ENCODE results near the gene MED27.

Gene MED27

GRCh38 chr9:132040808-132041207 is 38.9 kb downstream of the MED27 start:
- no peak for ATAC-seq
- H3K9me3 Mint-ChIP-seq: no peaks in the 10 kb centered on the region
- H3K36me3 Mint-ChIP-seq: peaks cover 5% of the 10 kb centered on the region
- peaks cover 35% of the 10 kb centered on the region for H3K4me1 Mint-ChIP-seq
- H3K4me3 Mint-ChIP-seq: no peak overlapping the region
- no peak for DNase-seq (ENCODE audit: low spot score in 2 of 2)
- H3K27ac Mint-ChIP-seq: peak overlapping the region; percentile 20

- no peak for DNase-seq (ENCODE audit: low spot score in 2 of 2)
- no peak overlapping the region for H3K27ac Mint-ChIP-seq
Observed at GRCh38 chr9:132040246-132040645, 39.4 kb downstream of the MED27 start.

GRCh38 chr9:132039284-132039683 is 40.4 kb downstream of the MED27 start:
- no peak overlapping the region for H3K4me3 Mint-ChIP-seq
- peaks cover 43% of the 10 kb centered on the region for H3K4me1 Mint-ChIP-seq
- DNase-seq (ENCODE audit: low spot score in 2 of 2): no peak
- H3K9me3 Mint-ChIP-seq: no peaks in the 10 kb centered on the region
- H3K27ac Mint-ChIP-seq: no peak overlapping the region
- no peak for ATAC-seq
- H3K36me3 Mint-ChIP-seq: peaks cover 5% of the 10 kb centered on the region

More at GRCh38 chr9:132040246-132040645, 39.4 kb downstream of the MED27 start:
- Mint-ChIP-seq H3K4me1 (peaks cover 38% of the 10 kb centered on the region), H3K9me3 (no peaks in the 10 kb centered on the region), H3K36me3 (peaks cover 5% of the 10 kb centered on the region), H3K4me3 (no peak overlapping the region)
- ATAC-seq: no peak

GRCh38 chr9:132037458-132037857 is 42.2 kb downstream of the MED27 start:
- Mint-ChIP-seq H3K4me1 (peaks cover 56% of the 10 kb centered on the region), H3K36me3 (peaks cover 5% of the 10 kb centered on the region), H3K4me3 (no peak overlapping the region), H3K27ac (no peak overlapping the region), H3K9me3 (no peaks in the 10 kb centered on the region)
- no peak for ATAC-seq
- DNase-seq (ENCODE audit: low spot score in 2 of 2): no peak

GRCh38 chr9:132036521-132036920 is 43.1 kb downstream of the MED27 start:
- no peak overlapping the region for H3K4me3 Mint-ChIP-seq
- DNase-seq (ENCODE audit: low spot score in 2 of 2): no peak
- H3K4me1 Mint-ChIP-seq: peaks cover 63% of the 10 kb centered on the region
- no peaks in the 10 kb centered on the region for H3K9me3 Mint-ChIP-seq
- no peak overlapping the region for H3K27ac Mint-ChIP-seq
- H3K36me3 Mint-ChIP-seq: no peaks in the 10 kb centered on the region
- no peak for ATAC-seq

GRCh38 chr9:132035679-132036078 is 44.0 kb downstream of the MED27 start:
- Mint-ChIP-seq H3K27ac (no peak overlapping the region), H3K4me3 (no peak overlapping the region), H3K9me3 (no peaks in the 10 kb centered on the region), H3K36me3 (no peaks in the 10 kb centered on the region), H3K4me1 (peaks cover 66% of the 10 kb centered on the region)
- DNase-seq (ENCODE audit: low spot score in 2 of 2) (no peak), ATAC-seq (no peak)

GRCh38 chr9:132032238-132032950 is 47.3 kb downstream of the MED27 start:
- Mint-ChIP-seq H3K4me1 (peaks cover 74% of the 10 kb centered on the region), H3K4me3 (no peak overlapping the region), H3K36me3 (no peaks in the 10 kb centered on the region), H3K9me3 (no peaks in the 10 kb centered on the region), H3K27ac (no peak overlapping the region)
- peak; percentile 69 for ATAC-seq
- DNase-seq (ENCODE audit: low spot score in 2 of 2): no peak

GRCh38 chr9:132031467-132032237 is 48.0 kb downstream of the MED27 start:
- H3K36me3 Mint-ChIP-seq: no peaks in the 10 kb centered on the region
- H3K9me3 Mint-ChIP-seq: no peaks in the 10 kb centered on the region
- no peak overlapping the region for H3K4me3 Mint-ChIP-seq
- DNase-seq (ENCODE audit: low spot score in 2 of 2) (no peak), ATAC-seq (no peak)
- H3K4me1 Mint-ChIP-seq: peaks cover 73% of the 10 kb centered on the region
- H3K27ac Mint-ChIP-seq: no peak overlapping the region

- no peaks in the 10 kb centered on the region for H3K36me3 Mint-ChIP-seq
- ATAC-seq (no peak), DNase-seq (ENCODE audit: low spot score in 2 of 2) (no peak)
- H3K27ac Mint-ChIP-seq: no peak overlapping the region
- H3K4me3 Mint-ChIP-seq: no peak overlapping the region
- H3K4me1 Mint-ChIP-seq: peaks cover 72% of the 10 kb centered on the region
- H3K9me3 Mint-ChIP-seq: no peaks in the 10 kb centered on the region
Observed at GRCh38 chr9:132030626-132031325, 48.9 kb downstream of the MED27 start.

GRCh38 chr9:132027752-132028663 is 51.7 kb downstream of the MED27 start:
- no peaks in the 10 kb centered on the region for H3K9me3 Mint-ChIP-seq
- no peak overlapping the region for H3K27ac Mint-ChIP-seq
- no peak overlapping the region for H3K4me3 Mint-ChIP-seq
- peaks cover 51% of the 10 kb centered on the region for H3K4me1 Mint-ChIP-seq
- no peak for ATAC-seq
- no peak for DNase-seq (ENCODE audit: low spot score in 2 of 2)
- H3K36me3 Mint-ChIP-seq: no peaks in the 10 kb centered on the region

- Mint-ChIP-seq H3K4me1 (peaks cover 42% of the 10 kb centered on the region), H3K36me3 (no peaks in the 10 kb centered on the region), H3K27ac (no peak overlapping the region), H3K4me3 (no peak overlapping the region), H3K9me3 (no peaks in the 10 kb centered on the region)
- no peak for ATAC-seq
- no peak for DNase-seq (ENCODE audit: low spot score in 2 of 2)
Observed at GRCh38 chr9:132026932-132027585, 52.6 kb downstream of the MED27 start.

GRCh38 chr9:132025766-132026165 is 53.9 kb downstream of the MED27 start:
- no peak for DNase-seq (ENCODE audit: low spot score in 2 of 2)
- H3K9me3 Mint-ChIP-seq: no peaks in the 10 kb centered on the region
- H3K4me3 Mint-ChIP-seq: no peak overlapping the region
- peaks cover 39% of the 10 kb centered on the region for H3K4me1 Mint-ChIP-seq
- no peaks in the 10 kb centered on the region for H3K36me3 Mint-ChIP-seq
- H3K27ac Mint-ChIP-seq: no peak overlapping the region
- no peak for ATAC-seq

GRCh38 chr9:132024589-132024988 is 55.1 kb downstream of the MED27 start:
- Mint-ChIP-seq H3K4me1 (peaks cover 34% of the 10 kb centered on the region), H3K27ac (no peak overlapping the region), H3K4me3 (no peak overlapping the region), H3K36me3 (no peaks in the 10 kb centered on the region), H3K9me3 (no peaks in the 10 kb centered on the region)
- ATAC-seq (no peak), DNase-seq (ENCODE audit: low spot score in 2 of 2) (no peak)

- Mint-ChIP-seq H3K4me3 (no peak overlapping the region), H3K4me1 (peaks cover 33% of the 10 kb centered on the region)
Observed at GRCh38 chr9:132023419-132024180, 56.1 kb downstream of the MED27 start.

More at GRCh38 chr9:132023419-132024180, 56.1 kb downstream of the MED27 start:
- H3K36me3 Mint-ChIP-seq: no peaks in the 10 kb centered on the region
- DNase-seq (ENCODE audit: low spot score in 2 of 2) (no peak), ATAC-seq (no peak)
- no peak overlapping the region for H3K27ac Mint-ChIP-seq
- no peaks in the 10 kb centered on the region for H3K9me3 Mint-ChIP-seq

Measured in stimulated activated effector memory CD8-positive, alpha-beta T cell treated with anti-CD3 and anti-CD28 coated beads, Interleukin-12 subunit alpha, Interleukin-12 subunit beta, amount 100 ng/mL, for 72 hours (primary cell).